Coronary artery (tissue), 2 donors: ENCODE measurements around the gene CIITA.

Experiments
- DNase-seq: peaks from one replicate; pipeline ENCODE4 v3.0.0-alpha.2; 2017; ENCODE audit warnings: low spot score
- H3K27ac ChIP-seq, 2 donors: fragments of 200-600 bp; sonication (generic); one replicate each; pipeline ENCODE4 v1.5.1; 2016 to 2019
- H3K4me3 ChIP-seq: fragments of 200-600 bp; sonication (generic); 2 replicates; pipeline ENCODE4 v1.5.1; 2016; ENCODE audit warnings: mild to moderate bottlenecking, moderate library complexity
- TF ChIP-seq, protein P1 (sequence below): fragments of 200-600 bp; sonication (generic); IDR thresholded peaks from one replicate; pipeline ENCODE4 v1.5.1; 2019; ENCODE audit warnings: antibody characterized with exemption

Gene CIITA

DNA sequence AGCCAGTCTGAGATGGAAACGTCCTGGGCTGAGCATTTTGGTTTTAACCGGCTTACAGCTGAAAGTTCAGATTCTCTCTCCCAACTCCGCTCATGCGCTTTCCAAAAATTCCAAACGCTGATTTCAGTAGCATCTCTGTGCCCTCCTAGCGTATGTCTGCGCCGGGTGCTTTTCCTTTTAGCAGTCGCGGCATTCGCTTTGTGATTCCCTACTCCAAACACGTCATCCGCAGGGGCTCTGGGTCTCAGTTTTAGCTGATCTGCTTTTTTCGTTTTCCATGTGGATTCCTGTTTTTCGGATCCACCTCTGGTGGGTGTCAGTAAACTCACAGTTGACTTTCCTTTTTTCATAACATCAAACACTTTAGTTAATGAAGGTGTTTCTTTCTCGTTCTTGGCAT is 36.3 kb upstream of the CIITA start:
- TF ChIP-seq, protein P1, sequence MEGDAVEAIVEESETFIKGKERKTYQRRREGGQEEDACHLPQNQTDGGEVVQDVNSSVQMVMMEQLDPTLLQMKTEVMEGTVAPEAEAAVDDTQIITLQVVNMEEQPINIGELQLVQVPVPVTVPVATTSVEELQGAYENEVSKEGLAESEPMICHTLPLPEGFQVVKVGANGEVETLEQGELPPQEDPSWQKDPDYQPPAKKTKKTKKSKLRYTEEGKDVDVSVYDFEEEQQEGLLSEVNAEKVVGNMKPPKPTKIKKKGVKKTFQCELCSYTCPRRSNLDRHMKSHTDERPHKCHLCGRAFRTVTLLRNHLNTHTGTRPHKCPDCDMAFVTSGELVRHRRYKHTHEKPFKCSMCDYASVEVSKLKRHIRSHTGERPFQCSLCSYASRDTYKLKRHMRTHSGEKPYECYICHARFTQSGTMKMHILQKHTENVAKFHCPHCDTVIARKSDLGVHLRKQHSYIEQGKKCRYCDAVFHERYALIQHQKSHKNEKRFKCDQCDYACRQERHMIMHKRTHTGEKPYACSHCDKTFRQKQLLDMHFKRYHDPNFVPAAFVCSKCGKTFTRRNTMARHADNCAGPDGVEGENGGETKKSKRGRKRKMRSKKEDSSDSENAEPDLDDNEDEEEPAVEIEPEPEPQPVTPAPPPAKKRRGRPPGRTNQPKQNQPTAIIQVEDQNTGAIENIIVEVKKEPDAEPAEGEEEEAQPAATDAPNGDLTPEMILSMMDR = no peak
- DNase-seq = no peak
- no peak overlapping the region for H3K4me3 ChIP-seq

DNA sequence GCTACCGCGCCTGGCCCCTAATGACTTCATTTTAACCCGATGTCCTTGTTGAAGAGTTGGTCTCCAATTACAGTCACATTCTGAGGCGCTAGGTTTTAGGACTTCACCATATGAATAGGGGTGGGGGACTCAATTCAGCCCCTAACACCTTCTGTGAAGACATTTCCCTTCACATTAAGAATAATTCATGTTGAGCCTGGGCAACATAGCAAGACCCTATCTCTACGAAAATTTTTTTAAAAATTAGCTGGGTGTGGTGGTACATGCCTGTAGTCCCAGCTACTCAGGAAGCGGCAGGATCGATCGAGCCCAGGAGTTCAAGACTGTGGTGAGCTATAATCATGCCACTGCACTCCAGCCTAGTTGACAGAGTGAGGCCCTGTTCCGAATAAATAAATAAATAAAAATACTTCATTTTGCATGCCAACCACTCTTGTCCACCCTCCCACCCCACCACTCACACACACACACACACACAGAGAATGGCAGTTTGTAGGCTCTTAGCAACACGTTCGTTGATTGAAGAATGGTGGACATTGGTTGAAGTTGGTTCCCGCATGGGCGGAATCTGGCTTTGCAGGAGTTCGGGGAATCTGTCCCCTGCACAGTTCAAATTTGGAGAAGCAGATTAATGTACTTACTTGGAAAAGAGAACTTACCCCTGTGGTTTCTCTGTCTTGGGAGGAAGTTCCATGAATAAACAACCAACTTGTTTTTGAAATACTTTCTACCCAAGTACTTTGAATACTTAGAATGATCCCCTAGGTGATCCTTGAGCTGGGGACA is 30.6 kb upstream of the CIITA start:
- TF ChIP-seq, protein P1 = no peak
- Histone ChIP-seq H3K27ac (peak overlapping the region in 1 of 2 donors; percentile 68), H3K4me3 (no peak overlapping the region)
- DNase-seq = no peak

More for the DNA sequence above, 36.3 kb upstream of the CIITA start:
- no peak overlapping the region for H3K27ac ChIP-seq

DNA sequence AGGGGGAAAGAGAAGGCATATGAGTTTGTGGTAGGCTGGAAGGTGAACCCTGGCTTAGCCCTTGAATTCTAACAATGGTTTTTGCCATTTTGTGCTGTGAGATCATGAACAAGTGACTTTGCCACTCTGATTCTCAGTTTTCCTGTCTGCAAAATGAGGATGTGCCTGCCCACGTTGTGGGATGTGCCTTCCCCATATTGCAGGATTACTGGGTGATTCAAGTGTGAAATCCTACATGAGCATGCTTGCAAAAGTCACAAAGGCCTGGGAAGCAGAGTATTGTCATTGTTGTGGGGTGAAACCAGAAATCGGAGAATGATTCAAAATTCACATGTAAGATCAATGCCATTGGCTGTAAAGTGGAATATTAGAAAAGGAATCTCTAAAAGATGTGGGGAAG is 29.8 kb upstream of the CIITA start:
- TF ChIP-seq, protein P1 = no peak
- DNase-seq = no peak
- peak overlapping the region in 1 of 2 donors; percentile 68 for H3K27ac ChIP-seq
- no peak overlapping the region for H3K4me3 ChIP-seq

DNA sequence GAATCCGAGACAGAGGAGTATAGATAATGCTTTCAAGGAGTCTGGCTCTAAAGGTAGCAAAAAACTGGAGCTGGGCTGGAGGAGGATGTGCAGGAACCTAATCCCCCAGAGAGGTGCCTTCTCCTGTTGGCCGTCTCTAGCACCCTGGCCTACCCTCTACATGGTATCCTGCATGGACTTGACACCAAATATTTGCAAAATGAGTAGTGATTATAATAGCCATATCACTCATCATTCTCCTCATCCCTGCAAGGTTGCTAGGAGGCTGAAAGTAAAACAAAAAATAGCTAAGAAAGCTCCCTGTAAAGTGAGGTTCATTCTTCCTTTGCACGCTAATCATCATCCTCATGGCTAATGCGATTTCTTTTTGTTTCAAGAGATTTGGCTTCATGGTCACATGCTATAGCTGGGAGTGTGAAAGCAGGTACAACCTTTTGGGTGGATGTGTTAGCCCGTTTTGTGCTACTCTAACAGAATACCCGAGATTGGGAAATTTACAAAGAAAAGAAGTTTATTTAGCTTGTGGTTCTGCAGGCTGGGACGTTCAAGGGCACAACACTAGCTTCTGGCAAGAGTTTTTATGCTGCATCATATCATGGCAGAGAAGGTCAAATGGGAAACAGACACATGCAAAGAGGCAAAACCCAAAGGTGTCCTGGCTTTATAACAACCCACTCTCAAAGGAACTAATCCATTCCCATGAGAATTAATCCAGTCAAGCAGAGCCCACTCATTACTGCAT is 27.1 kb upstream of the CIITA start:
- TF ChIP-seq, protein P1 = no peak
- DNase-seq = no peak
- Histone ChIP-seq H3K27ac (no peak overlapping the region), H3K4me3 (no peak overlapping the region)

DNA sequence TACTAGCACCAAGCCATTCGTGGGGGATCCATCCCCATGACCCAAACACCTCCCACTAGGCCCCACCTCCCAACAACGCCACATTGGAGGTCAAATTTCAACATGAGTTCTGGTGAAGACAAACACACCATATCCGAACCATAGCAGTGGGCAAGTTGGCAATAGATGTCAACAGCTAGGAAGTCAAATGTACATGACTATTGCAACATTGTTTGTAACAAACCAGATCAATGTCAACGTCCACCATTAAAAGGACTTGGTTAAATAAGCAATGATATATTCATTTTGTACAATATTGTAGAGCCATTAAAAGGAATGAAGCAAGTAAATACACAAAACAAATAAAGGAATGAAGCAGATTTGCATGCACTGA is 26.5 kb upstream of the CIITA start:
- Histone ChIP-seq H3K27ac (no peak overlapping the region), H3K4me3 (no peak overlapping the region)
- TF ChIP-seq, protein P1 = no peak
- no peak for DNase-seq

DNA sequence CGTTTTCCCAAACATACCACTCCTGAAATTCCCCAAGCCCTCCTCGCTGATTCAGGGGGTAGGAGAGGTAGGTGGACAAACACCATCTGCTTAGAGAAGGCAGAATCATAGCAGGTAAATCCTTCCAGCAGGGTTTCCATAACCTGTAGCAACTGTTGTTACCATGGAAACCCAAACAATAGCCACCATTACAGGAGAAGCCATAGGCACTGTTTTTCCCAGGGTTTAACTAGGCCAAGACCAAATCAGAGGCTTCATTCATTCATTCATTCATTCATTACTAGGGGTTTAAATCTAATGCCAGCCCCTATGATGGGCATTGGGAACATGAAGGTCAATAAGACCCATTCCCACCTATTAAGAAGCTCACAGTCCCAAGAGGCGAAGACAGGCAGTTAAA is 25.5 kb upstream of the CIITA start:
- TF ChIP-seq, protein P1 = no peak
- no peak for DNase-seq
- Histone ChIP-seq H3K4me3 (no peak overlapping the region), H3K27ac (no peak overlapping the region)

DNA sequence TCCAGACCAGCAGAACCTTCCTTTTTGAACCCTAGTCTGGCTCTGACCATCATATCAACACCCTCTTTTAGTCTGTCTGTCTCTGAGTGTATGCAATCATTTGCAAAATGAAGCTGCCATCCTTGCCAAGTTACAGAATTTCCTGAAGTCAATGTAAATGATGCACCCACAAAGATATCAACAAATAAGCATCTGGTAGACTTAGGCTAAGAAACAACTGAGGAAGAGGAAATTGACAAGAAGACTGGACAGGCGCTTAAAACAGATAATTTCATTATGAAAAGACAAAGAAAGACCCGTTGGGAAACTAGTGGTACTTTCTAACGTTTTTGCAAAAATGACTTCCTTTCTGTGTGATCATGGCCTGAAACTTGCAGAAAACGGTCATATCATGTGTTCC is 24.7 kb upstream of the CIITA start:
- H3K4me3 ChIP-seq = no peak overlapping the region
- TF ChIP-seq, protein P1 = no peak
- no peak overlapping the region for H3K27ac ChIP-seq
- DNase-seq = no peak
